Measurements from ENCODE around the gene VPS37D. TPM values are rescaled to one million over a fixed set of nuclear protein-coding genes. Genes with fewer than 3 reads are reported as not detected.

Gene VPS37D
- total RNA-seq, 1 experiment from 2014 or later, result 0.85 TPM

DNA sequence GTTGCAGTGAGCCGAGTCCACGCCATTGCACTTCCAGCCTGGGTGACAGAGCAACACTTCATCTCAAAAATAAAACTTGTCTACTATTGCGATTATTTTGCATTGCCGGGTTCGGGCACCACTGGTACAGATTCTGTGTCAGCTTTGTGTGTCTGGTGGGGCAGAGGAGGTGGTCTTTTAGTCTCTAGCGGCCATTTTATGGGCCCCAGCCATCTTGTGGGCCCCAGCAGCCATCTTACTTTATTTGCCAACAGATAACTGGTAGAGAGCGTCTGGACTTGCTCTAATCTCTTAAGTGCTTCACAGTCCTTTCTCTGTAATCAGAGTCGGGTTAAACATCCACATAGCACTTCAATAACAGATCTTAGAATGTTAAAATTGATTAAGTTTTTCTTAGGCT is 20.7 kb downstream of the VPS37D start:
- H2AFZ ChIP-seq (ENCODE audit: low read length), result no peak overlapping the region
- H2BK12ac ChIP-seq (ENCODE audit: insufficient read length, low read depth, low read length), result no peak overlapping the region
- no peaks in the 10 kb centered on the region; the same call in 1 of the 2 replicates for H3K27me3 Mint-ChIP-seq (ENCODE audit: low read depth)
- no peak for DNase-seq
- H3K9me3 Mint-ChIP-seq, result no peaks in the 10 kb centered on the region
- H3K4me1 ChIP-seq (ENCODE audit: insufficient read depth, low read length), result no peaks in the 10 kb centered on the region
- no peak overlapping the region for H3K18ac ChIP-seq (ENCODE audit: insufficient read length, low read depth, low read length)
- H3K23me2 ChIP-seq (ENCODE audit: insufficient read length, low read depth, low read length, poor library complexity, severe bottlenecking), result no peaks in the 10 kb centered on the region
- H3K4me1 Mint-ChIP-seq, result peaks cover 0 to 2% of the 10 kb centered on the region in 2 experiments; a peak in 1 of 4 replicates
- H3T11ph ChIP-seq (ENCODE audit: low read length), result no peak overlapping the region
- H2BK120ac ChIP-seq (ENCODE audit: low read depth, low read length, poor library complexity, severe bottlenecking), result no peak overlapping the region
- no peak overlapping the region for H3K4me2 ChIP-seq (ENCODE audit: insufficient read depth, insufficient read length, low read length)
- no peak overlapping the region for H3K4me3 Mint-ChIP-seq
- H4K20me1 ChIP-seq (ENCODE audit: control insufficient read depth, insufficient read depth, insufficient read length), result peaks cover 3% of the 10 kb centered on the region
- H2BK20ac ChIP-seq (ENCODE audit: low read depth, low read length, poor library complexity, severe bottlenecking), result no peak overlapping the region
- no peaks in the 10 kb centered on the region for H3K9me3 ChIP-seq (ENCODE audit: control insufficient read depth, low read depth, low read length)
- H3K9ac ChIP-seq (ENCODE audit: extremely low read depth, insufficient read length, low read length), result no peak overlapping the region
- no peaks in the 10 kb centered on the region for H3K27me3 ChIP-seq (ENCODE audit: insufficient read depth, low read length)
- no peak overlapping the region for H4K8ac ChIP-seq (replicated peaks; ENCODE audit: insufficient read length, low read depth, low read length)
- WGBS (ENCODE audit: extremely low coverage, insufficient read length, low lambda C conversion rate), result no CpG with 5 or more reads among the region's 8 CpGs
- peak overlapping the region in 1 of 3 experiments; percentile 40; a peak in 1 of 7 replicates for H3K27ac Mint-ChIP-seq
- H2AK5ac ChIP-seq (ENCODE audit: insufficient read length, low read length), result no peak overlapping the region
- H3K56ac ChIP-seq (ENCODE audit: insufficient read length, low read depth, low read length), result no peak overlapping the region
- no peak overlapping the region for H2BK15ac ChIP-seq (ENCODE audit: low read depth, low read length)
- H3K27ac ChIP-seq (ENCODE audit: insufficient read length, low read depth, low read length), result no peak overlapping the region
- no peak overlapping the region for H4K5ac ChIP-seq (ENCODE audit: insufficient read length, low read depth, low read length)
- H3K23ac ChIP-seq (ENCODE audit: insufficient read length, low read depth, low read length), result no peak overlapping the region
- H3K4ac ChIP-seq (ENCODE audit: low read depth, low read length), result no peak overlapping the region
- peaks cover 9% of the 10 kb centered on the region for H3K79me1 ChIP-seq (ENCODE audit: insufficient read depth, low read depth, low read length, poor library complexity, severe bottlenecking)
- TF ChIP-seq, protein P1, sequence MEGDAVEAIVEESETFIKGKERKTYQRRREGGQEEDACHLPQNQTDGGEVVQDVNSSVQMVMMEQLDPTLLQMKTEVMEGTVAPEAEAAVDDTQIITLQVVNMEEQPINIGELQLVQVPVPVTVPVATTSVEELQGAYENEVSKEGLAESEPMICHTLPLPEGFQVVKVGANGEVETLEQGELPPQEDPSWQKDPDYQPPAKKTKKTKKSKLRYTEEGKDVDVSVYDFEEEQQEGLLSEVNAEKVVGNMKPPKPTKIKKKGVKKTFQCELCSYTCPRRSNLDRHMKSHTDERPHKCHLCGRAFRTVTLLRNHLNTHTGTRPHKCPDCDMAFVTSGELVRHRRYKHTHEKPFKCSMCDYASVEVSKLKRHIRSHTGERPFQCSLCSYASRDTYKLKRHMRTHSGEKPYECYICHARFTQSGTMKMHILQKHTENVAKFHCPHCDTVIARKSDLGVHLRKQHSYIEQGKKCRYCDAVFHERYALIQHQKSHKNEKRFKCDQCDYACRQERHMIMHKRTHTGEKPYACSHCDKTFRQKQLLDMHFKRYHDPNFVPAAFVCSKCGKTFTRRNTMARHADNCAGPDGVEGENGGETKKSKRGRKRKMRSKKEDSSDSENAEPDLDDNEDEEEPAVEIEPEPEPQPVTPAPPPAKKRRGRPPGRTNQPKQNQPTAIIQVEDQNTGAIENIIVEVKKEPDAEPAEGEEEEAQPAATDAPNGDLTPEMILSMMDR (conservative IDR thresholded peaks at IDR 0.05), result no peak
- H4K91ac ChIP-seq (ENCODE audit: insufficient read length, low read depth, low read length), result no peak overlapping the region
- H3K36me3 Mint-ChIP-seq (ENCODE audit: insufficient read depth in 1 of 3, low read depth in 3 of 3), result peaks cover 40 to 66% (median 56%) of the 10 kb centered on the region in 3 experiments
- no peak overlapping the region for H3K14ac ChIP-seq (ENCODE audit: insufficient read depth, low read length)
- H2BK5ac ChIP-seq (ENCODE audit: insufficient read length, low read length), result no peak overlapping the region
- H3K79me2 ChIP-seq (ENCODE audit: insufficient read depth, low read length), result peaks cover 13% of the 10 kb centered on the region; the same call in 1 of the 2 replicates

Data from H9 (cell line).